HepG2 (cell line): ENCODE data around the gene RNFT1. TPM values are rescaled to one million over a fixed set of nuclear protein-coding genes. Genes with fewer than 3 reads are reported as not detected.
A peak's percentile ranks its signal among the peaks of the same experiment; 100 is the strongest.

Source experiments
- CTCF ChIP-seq: sonication (generic); formaldehyde crosslinking; IDR thresholded peaks from 2 replicates; pipeline ENCODE4 v1.5.0; 2020; ENCODE audit warnings: mild to moderate bottlenecking, missing genetic modification reagents, moderate library complexity
- SYNCRIP ChIP-seq: fragments of 200-400 bp; formaldehyde crosslinking; IDR thresholded peaks from 2 replicates; pipeline ENCODE4 v1.6.1; 2018; ENCODE audit warnings: mild to moderate bottlenecking, low read depth, low read length; ENCODE audit not compliant: insufficient read depth
- TBX2 ChIP-seq: sonication (generic); formaldehyde crosslinking; IDR thresholded peaks from 2 replicates; pipeline ENCODE4 v1.5.0; 2020; ENCODE audit warnings: missing genetic modification reagents, mild to moderate bottlenecking, borderline replicate concordance
- ZMYM2 ChIP-seq: sonication (generic); formaldehyde crosslinking; IDR thresholded peaks from 2 replicates; pipeline ENCODE4 v1.8.0; 2022; ENCODE audit warnings: mild to moderate bottlenecking, missing genetic modification reagents
- ZNF24 ChIP-seq: fragments of 450-650 bp; IDR thresholded peaks from 2 replicates; pipeline ENCODE4 v1.6.1; 2017; ENCODE audit warnings: antibody characterized with exemption, mild to moderate bottlenecking
- ZNF629 ChIP-seq: sonication (generic); formaldehyde crosslinking; conservative IDR thresholded peaks from 2 replicates; pipeline ENCODE4 v1.5.0; 2020; ENCODE audit warnings: missing genetic modification reagents
- ZNF646 ChIP-seq: sonication (generic); formaldehyde crosslinking; IDR thresholded peaks from 2 replicates; pipeline ENCODE4 v1.9.0; 2021; ENCODE audit warnings: mild to moderate bottlenecking, missing genetic modification reagents
- ZNF691 ChIP-seq: sonication (generic); formaldehyde crosslinking; IDR thresholded peaks from 2 replicates; pipeline ENCODE4 v1.4.0; 2020; ENCODE audit warnings: missing genetic modification reagents, low read depth, mild to moderate bottlenecking, borderline replicate concordance
- polyA plus RNA-seq, 8 experiments: library from polyadenylated mRNA; depleted of rRNA in 3 of 8; stranded (reverse) in 7 of 8; unstranded in 1 of 8; fragments of >200 nt; fragmentation: Illumina TruSeq in 4 of 8; extraction: Trizol in 4 of 8; gene quantifications; 2 replicates each; pipeline versions ENCODE4 v1.2.1 to v1.2.3, GENCODE V29; 2011 to 2016; ENCODE audit warnings: low read depth in 4 of 8, missing spikeins in 1 of 8, mixed read lengths in 1 of 8; ENCODE audit not compliant: insufficient read depth in 1 of 8
- total RNA-seq, 5 experiments: library from RNA; depleted of rRNA; stranded (reverse); fragments of >200 nt; fragmentation: Illumina TruSeq; extraction: Trizol; gene quantifications; 2 replicates each; pipeline ENCODE4 v1.2.3, GENCODE V29; 2016; ENCODE audit warnings: low read depth in 1 of 5
- TF ChIP-seq, protein P1 (sequence below): sonication (generic); formaldehyde crosslinking; IDR thresholded peaks from 2 replicates; pipeline ENCODE4 v1.4.0; 2020; ENCODE audit warnings: missing genetic modification reagents

The RNFT1 gene
- total and polyA plus RNA-seq, 2 of the 13 experiments (the other 11 are each of a cell fraction or from before 2014, with no cell fraction given), result 19.1 to 22.1 TPM

GRCh38 chr17:59914274-59914854 lies 50.2 kb downstream of the RNFT1 start (continued):
- TF ChIP-seq, protein P1, sequence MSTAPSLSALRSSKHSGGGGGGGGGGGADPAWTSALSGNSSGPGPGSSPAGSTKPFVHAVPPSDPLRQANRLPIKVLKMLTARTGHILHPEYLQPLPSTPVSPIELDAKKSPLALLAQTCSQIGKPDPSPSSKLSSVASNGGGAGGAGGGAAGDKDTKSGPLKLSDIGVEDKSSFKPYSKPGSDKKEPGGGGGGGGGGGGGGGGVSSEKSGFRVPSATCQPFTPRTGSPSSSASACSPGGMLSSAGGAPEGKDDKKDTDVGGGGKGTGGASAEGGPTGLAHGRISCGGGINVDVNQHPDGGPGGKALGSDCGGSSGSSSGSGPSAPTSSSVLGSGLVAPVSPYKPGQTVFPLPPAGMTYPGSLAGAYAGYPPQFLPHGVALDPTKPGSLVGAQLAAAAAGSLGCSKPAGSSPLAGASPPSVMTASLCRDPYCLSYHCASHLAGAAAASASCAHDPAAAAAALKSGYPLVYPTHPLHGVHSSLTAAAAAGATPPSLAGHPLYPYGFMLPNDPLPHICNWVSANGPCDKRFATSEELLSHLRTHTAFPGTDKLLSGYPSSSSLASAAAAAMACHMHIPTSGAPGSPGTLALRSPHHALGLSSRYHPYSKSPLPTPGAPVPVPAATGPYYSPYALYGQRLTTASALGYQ (CRISPR knock-in tag), result no peak
- TF ChIP-seq ZNF646 (CRISPR knock-in tag) (no peak), ZNF24 (no peak), CTCF (CRISPR knock-in tag) (peak; percentile 56), ZMYM2 (no peak), ZNF691 (CRISPR knock-in tag) (no peak), TBX2 (CRISPR knock-in tag) (no peak), ZNF629 (CRISPR knock-in tag) (no peak), SYNCRIP (no peak)
